DMS 273 (cell line): Measurements from ENCODE around the gene FAM83F.
A peak's percentile ranks its signal among the peaks of the same experiment; 100 is the strongest.
"Not testable (repeated sequence)": the region's sequence is repeated elsewhere in the genome, so short reads cannot be mapped to it uniquely, and the experiment has no call there.

ENCODE experiments used
- DNase-seq: peaks from one replicate; lab custom pipeline; 2025; ENCODE audit not compliant: unreplicated experiment; lab: John Stamatoyannopoulos, UW

Gene FAM83F

GRCh38 chr22:39994566-39995392 lies at the start of gene FAM83F:
Gene FAM83F (plus strand): TSS chr22:39994954. CDS start chr22:39995043, 89 bp downstream.
- DNase-seq, result no peak

- no peak for DNase-seq
Measured at GRCh38 chr22:39946126-39946502, 48.6 kb upstream of the FAM83F start.

GRCh38 chr22:39946503-39947219 lies 48.1 kb upstream of the FAM83F start:
- peak; percentile 6 for DNase-seq

GRCh38 chr22:39947220-39948216 lies 47.2 kb upstream of the FAM83F start:
- no peak for DNase-seq

GRCh38 chr22:39949964-39950737 lies 44.6 kb upstream of the FAM83F start:
- no peak for DNase-seq

GRCh38 chr22:39951603-39952293 lies 43.0 kb upstream of the FAM83F start:
- not testable (repeated sequence) for DNase-seq

GRCh38 chr22:39952347-39952746 lies 42.4 kb upstream of the FAM83F start:
- DNase-seq, result no peak

GRCh38 chr22:39953101-39953500 lies 41.7 kb upstream of the FAM83F start:
- no peak for DNase-seq

GRCh38 chr22:39954584-39955055 lies 40.1 kb upstream of the FAM83F start:
- DNase-seq, result peak; percentile 23

GRCh38 chr22:39955675-39956074 lies 39.1 kb upstream of the FAM83F start:
- no peak for DNase-seq

- DNase-seq, result no peak
Measured at GRCh38 chr22:39956932-39957664, 37.7 kb upstream of the FAM83F start.

GRCh38 chr22:39958009-39958711 lies 36.6 kb upstream of the FAM83F start:
- DNase-seq, result no peak

- DNase-seq, result no peak
Measured at GRCh38 chr22:39958949-39959639, 35.7 kb upstream of the FAM83F start.

GRCh38 chr22:39959640-39960447 lies 34.9 kb upstream of the FAM83F start, which contains the start of gene TMA7B:
Gene TMA7B (plus strand): TSS chr22:39960397. CDS start chr22:39964375, 3,978 bp downstream.
- DNase-seq, result no peak

- DNase-seq, result no peak
Measured at GRCh38 chr22:39960791-39961746, 33.7 kb upstream of the FAM83F start.

GRCh38 chr22:39962071-39962470 lies 32.7 kb upstream of the FAM83F start:
- DNase-seq, result no peak
